HG03575 (cell line): ENCODE measurements around the gene GOLT1A.
"Not testable (repeated sequence)": the region's sequence is repeated elsewhere in the genome, so short reads cannot be mapped to it uniquely, and the experiment has no call there.

Source experiments
- ATAC-seq: cut with Tn5 transposase; IDR thresholded peaks from one replicate; pipeline ENCODE4 v1.9.1; 2021; ENCODE audit not compliant: unreplicated experiment, insufficient number of reproducible peaks, low FRiP score; ENCODE audit errors: extremely low read depth

GOLT1A gene

DNA sequence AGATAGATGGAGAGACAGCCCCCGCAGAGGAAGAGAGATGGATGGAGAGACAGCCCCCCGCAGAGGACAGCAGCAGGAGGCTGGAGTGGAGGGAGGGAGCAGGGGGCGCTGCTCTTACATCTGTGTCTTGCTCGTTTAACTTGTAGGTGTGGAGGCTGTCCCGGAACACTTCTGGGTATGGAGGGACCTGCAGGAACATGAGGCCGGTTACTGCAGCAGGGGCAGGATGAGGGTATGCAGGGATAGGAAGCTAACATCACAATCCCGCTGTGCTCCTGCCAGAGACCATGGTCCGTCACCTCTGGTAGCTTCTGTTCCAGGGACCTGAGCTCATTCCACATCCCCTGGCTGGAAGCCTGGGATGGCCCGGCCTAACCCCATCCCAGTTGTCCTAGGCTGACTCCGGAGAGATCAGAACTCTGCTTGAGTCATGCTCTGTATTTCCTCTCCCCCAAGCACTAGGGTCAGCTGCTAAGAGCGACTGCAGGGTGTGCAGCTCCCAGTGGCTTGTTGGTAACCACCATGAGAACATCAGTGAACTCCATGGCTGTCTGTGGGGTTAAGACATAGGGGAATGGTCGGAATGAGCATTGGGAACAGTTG is 36.7 kb upstream of the GOLT1A start:
- ATAC-seq, result no peak

DNA sequence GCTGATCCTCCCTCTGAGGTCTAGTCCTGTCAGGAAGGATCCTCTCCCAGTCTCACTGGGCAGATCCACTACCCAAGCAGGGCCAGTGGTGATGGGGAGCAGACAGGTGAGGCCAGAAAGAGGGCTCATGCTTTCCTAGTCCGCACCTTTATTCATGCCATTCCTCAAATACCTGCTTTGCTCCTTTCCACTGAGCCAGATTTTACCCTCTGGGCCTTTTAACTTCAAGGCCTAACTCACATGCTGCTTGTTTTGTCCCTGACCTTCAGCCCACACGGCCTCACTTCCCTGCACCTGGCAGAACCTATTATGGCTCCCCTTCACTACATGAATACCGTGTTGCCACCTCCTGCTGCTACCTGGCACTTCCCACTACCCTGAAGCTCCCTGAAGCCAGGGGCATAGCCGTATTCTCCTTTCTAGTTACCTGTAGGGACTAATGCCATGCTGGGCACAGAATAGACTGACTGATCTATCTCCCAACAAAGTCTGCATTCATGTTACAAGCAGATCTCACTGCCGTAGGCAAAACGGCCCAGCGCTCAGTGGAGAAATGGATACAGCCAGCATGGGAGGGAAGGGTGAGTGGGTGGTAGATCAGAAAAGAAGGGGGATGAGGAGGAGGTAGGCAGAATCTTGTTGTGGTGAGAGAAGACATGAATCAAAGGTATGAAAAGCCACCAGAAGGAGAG is 36.1 kb upstream of the GOLT1A start:
- no peak for ATAC-seq

- no peak for ATAC-seq
Observed at GRCh38 chr1:204248954-204249353, 35.2 kb upstream of the GOLT1A start.

DNA sequence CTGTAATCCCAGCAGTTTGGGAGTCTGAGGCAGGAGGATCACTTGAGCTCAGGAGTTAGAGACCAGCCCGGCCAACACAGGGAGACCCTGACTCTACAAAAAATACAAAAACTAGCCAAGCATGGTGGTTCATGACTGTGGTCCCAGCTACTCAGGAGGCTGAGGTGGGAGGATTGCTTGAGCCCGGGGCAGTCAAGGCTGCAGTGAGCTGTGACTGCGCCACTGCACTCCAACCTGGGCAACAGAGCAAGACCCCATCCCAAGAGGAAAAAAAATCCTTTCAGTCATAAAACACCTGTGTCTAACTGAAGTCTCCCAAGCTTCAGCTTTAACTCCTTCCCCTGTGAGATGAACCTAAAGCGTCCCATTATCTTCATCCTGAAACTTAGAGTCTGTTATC is 33.1 kb upstream of the GOLT1A start:
- ATAC-seq, result no peak

- no peak for ATAC-seq
Observed at GRCh38 chr1:204242920-204243319, 29.1 kb upstream of the GOLT1A start.

DNA sequence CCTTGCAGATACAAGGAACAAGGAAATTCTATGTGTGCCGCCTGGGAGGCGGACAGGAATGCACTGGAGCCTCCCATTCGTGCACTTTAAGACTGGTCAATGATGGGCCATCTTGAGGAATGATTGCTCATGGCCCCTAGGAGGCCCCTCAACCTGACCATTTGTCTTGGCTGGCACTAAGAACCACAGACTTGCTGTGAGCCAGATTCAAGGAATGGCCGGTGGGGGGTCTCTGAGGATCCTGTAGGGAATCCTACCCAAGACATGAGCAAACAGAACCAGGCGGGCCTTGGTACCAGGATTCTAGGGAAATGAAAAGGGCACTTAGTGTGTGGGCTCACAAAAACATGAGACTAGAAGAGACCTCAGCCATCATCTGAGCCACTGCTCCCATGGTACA is 28.1 kb upstream of the GOLT1A start:
- no peak for ATAC-seq

GRCh38 chr1:204241050-204241449 is 27.3 kb upstream of the GOLT1A start:
- no peak for ATAC-seq

DNA sequence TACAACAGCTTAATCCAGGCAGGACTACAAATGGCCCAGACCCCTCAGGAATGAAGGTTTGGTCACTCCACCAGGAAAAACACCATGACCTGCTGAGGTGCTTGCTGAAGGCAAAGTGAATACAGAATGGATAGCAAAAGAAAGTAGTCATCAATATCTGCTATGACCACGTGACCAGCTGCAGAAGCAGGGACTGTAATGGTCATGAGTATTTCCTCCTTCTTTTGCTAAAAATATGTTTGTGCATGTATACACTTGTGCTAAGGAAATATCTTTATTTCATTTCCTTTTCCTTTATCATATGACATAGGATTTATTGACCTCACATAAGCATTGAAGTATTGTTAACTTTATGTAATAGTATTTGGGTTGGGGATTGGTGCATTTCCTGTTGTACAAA is 26.4 kb upstream of the GOLT1A start:
- no peak for ATAC-seq

DNA sequence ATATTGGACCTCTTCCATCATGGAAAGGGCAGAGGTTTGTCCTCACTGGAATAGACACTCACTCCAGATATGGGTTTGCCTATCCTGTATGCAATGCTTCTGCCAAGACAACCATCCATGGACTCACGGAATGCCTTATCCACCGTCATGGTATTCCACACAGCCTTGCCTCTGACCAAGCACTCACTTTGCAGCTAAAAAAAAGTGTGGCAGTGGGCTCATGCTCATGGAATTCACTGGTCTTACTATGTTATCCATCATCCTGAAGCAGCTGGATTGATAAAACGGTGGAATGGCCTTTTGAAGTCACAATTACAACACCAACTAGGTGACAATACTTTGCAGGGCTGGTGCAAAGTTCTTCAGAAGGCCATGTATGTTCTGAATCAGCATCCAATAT is 25.6 kb upstream of the GOLT1A start:
- not testable (repeated sequence) for ATAC-seq

DNA sequence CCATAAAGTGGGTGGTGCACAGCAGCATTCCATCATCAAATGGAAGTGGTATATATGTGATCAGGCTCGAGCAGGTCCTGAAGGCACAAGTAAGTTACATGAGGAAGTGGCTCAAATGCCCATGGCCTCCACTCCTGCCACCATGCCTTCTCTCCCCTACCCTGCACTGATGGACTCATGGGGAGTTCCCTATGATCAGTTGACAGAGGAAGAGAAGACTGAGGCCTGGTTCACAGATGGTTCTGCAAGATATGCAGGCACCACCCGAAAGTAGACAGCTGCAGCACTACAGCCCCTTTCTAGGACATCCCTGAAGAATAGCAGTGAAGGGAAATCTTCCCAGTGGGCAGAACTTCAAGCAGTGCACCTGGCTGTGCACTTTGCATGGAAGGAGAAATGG is 24.7 kb upstream of the GOLT1A start:
- ATAC-seq, result not testable (repeated sequence)

DNA sequence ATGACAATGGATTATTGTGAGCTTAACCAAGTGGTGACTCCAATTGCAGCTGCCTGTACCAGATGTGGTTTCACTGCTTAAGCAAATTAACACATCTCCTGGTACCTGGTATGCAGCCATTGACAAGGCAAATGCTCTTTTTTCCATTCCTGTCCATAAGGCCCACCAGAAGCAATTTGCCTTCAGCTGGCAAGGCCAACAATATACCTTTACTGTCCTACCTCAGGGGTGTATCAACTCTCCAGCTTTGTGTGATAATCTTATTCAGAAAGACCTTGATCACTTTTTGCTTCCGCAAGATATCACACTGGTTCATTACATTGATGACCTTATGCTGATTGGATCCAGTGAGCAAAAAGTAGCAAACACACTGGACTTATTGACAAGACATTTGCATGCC is 23.7 kb upstream of the GOLT1A start:
- not testable (repeated sequence) for ATAC-seq

- ATAC-seq, result no peak
Observed at GRCh38 chr1:204232526-204232925, 18.7 kb upstream of the GOLT1A start.

GRCh38 chr1:204230211-204230610 is 16.4 kb upstream of the GOLT1A start:
- no peak for ATAC-seq

GRCh38 chr1:204228896-204229295 is 15.1 kb upstream of the GOLT1A start:
- no peak for ATAC-seq

DNA sequence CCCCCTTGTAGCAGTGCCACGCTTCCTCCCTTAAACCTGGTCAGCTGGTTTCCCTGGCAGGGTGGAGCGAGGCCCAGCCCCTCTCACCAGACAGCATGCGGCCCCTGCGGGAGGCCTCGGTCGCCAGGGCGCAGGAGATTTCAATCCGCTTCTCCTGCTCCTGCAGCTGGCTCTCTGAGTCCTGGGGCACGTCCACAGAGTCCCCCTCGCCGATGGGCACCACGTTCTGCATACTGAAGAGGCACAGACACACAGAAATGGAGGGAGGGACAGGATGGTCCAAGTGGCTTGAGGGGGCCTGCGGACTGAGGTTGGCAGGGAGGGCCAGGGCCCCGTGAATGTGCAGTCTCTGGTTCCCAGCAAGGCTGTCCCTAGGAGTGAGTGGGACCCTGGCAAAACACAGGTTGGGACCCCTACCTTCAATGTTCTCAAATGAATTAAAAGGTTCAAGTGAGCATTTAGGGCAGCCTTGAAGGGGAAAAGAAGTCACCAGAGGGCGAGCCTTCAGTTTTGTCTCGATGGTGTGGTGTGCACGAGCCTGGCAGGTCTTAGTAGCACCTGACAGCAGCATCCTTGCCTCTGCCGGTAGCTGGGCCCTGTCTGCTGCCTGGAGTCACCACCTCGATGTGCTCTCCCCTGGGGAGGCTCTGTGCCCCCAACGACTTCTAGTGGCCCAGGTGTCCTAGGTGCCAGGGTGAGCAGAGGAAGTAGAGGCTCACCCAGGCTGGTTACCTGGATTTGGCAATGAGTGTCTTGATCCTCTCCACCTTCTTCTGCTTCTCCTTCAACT is 14.4 kb upstream of the GOLT1A start:
- ATAC-seq, result no peak

DNA sequence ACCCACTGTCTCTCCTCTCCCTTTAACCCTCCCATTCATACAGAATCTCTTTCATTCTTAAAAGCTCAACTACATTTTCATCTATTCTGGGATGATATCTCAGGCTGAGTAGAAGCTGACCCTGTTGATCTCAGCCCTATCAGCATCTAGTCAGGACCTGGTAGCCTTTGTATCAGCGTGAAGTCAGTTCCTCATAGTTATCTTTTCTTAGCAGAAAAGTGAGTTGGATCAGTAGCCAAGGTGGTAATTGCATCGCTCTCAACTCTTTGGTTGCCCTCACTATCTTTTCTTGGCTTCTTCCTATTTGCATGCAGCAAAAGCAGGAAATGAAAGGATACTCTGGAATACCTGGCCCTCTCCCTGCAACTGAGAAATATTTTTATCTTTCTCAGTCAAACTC is 13.6 kb upstream of the GOLT1A start:
- ATAC-seq, result no peak

- no peak for ATAC-seq
Observed at GRCh38 chr1:204225841-204226735, 12.3 kb upstream of the GOLT1A start.

DNA sequence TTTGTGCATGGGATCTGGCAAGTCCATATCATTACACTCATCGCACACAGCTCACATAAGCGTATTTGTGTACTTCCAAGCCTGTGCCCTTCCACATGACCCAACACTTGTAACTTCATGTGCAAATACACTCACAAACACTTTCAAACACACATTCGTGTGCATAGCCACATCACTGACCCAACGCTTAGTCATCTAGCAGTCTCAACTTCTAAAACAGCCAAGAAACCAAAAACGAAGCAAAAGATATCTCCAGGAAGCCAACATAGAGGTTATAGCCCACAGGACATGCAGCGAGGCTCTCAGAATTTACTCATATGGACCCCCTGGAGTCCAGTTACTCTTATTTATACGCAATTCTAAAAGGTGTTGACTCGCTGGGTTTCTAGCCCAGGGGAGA is 10.9 kb upstream of the GOLT1A start:
- no peak for ATAC-seq

- ATAC-seq, result no peak
Observed at GRCh38 chr1:204223129-204223860, 9.5 kb upstream of the GOLT1A start.
